Kidney (tissue), 14 donors: ENCODE measurements around the gene MYT1. TPM values are rescaled to one million over a fixed set of nuclear protein-coding genes. Genes with fewer than 3 reads are reported as not detected.

Experiments
- DNase-seq, 5 donors: peaks; one replicate each; pipeline ENCODE4 v3.0.0-alpha.2; 2013 to 2020
- FAIRE-seq: peaks from 2 replicates; lab custom pipeline; 2012; peaks lifted over from hg19 to GRCh38; lab: Jason Lieb, UNC
- H3K27ac ChIP-seq, 2 donors: one replicate each; pipeline ENCODE4 v1.7.0; 2013; ENCODE audit warnings: low read depth in 2 of 2, low read length in 2 of 2, inconsistent platforms in 1 of 2
- H3K27me3 ChIP-seq: one replicate; pipeline ENCODE4 v1.7.1; 2013; ENCODE audit warnings: low read length, inconsistent platforms; ENCODE audit not compliant: control insufficient read depth, insufficient read depth
- H3K36me3 ChIP-seq, 3 donors: one replicate each; pipeline versions ENCODE4 v1.7.0 to v1.7.1; 2013; ENCODE audit warnings: low read length in 3 of 3, control low read depth in 1 of 3, inconsistent platforms in 1 of 3; ENCODE audit not compliant: insufficient read depth in 3 of 3, control insufficient read depth in 2 of 3
- H3K4me1 ChIP-seq, 3 donors: one replicate each; pipeline versions ENCODE4 v1.7.0 to v1.7.1; 2013; ENCODE audit warnings: low read length in 3 of 3, inconsistent platforms in 1 of 3, low read depth in 1 of 3; ENCODE audit not compliant: control insufficient read depth in 2 of 3, insufficient read depth in 2 of 3
- H3K4me3 ChIP-seq, 3 donors: one replicate each; pipeline versions ENCODE4 v1.7.0 to v1.8.1; 2013; ENCODE audit warnings: low read length in 3 of 3, control low read depth in 1 of 3, inconsistent platforms in 1 of 3
- H3K9ac ChIP-seq, 3 donors: one replicate each; pipeline versions ENCODE4 v1.7.0 to v1.7.1; 2013; ENCODE audit warnings: low read length in 3 of 3, control low read depth in 1 of 3, inconsistent platforms in 1 of 3
- H3K9me3 ChIP-seq, 3 donors: one replicate each; pipeline versions ENCODE4 v1.7.0 to v1.7.1; 2013; ENCODE audit warnings: low read length in 3 of 3, control low read depth in 1 of 3, inconsistent platforms in 1 of 3; ENCODE audit not compliant: control insufficient read depth in 2 of 3, insufficient read depth in 1 of 3
- intact Hi-C: fragments of 100-400 bp; cut with DNase I; formaldehyde crosslinking; loops from one replicate; pipeline ENCODE4 v1.11.1; 2022
- polyA plus RNA-seq: library from polyadenylated mRNA; stranded (reverse); fragments of 350-450 nt; fragmentation: Illumina TruSeq; extraction: RNeasy Lipid Tissue Mini Kit (QIAGEN cat#74804); gene quantifications from one replicate; pipeline ENCODE4 v1.2.3, GENCODE V29; 2014; ENCODE audit warnings: low read depth, low replicate concordance; ENCODE audit not compliant: insufficient read depth
- total RNA-seq: library from RNA; stranded (reverse); fragmentation: NEBNext Ultra II Directional; extraction: Animal tissue kit (Norgen Biotek cat#: 25700); gene quantifications from one replicate; pipeline ENCODE4 v1.2.1, GENCODE V29; 2021
- TF ChIP-seq, protein P1 (sequence below): IDR thresholded peaks from 3 replicates; pipeline ENCODE4 v1.5.1; 2012; ENCODE audit warnings: mild to moderate bottlenecking, moderate library complexity, borderline replicate concordance; ENCODE audit not compliant: insufficient read depth; ENCODE audit errors: extremely low read depth
- donor health status: control.
- donor health status: control.
- donor health status: control.
- donor health status: control.
- donor health status: control.
- donor health status: DM: yes; HTN: yes; CAD: no.
- donor health status: Normal renal cell carcinoma (clear cell type).

The MYT1 gene
- total and polyA plus RNA-seq, 2 donors from 2014 or later, result not detected

DNA sequence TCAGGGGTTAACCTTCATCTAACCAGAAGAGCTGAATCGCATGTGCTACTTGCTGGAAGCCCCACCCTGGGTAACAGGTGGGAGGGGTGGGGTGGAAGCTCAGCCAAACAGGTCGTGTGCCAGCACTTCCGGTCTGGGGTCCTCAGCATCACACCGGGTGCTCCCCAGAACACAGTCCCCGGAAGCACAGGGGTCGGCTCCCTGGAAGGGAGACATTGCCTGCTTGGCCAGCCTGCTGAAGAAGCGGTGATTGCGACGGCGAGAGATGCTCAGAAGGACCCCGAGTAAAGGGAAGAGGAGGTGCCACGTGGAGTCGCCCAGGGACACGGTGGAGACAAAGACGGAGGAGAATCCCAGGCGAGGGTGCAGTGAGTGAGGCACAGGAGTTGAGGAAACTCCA, 36.5 kb downstream of the MYT1 start:
- Histone ChIP-seq H3K4me1 (no peaks in the 10 kb centered on the region), H3K9me3 (no peaks in the 10 kb centered on the region), H3K27ac (no peak overlapping the region), H3K36me3 (no peaks in the 10 kb centered on the region), H3K27me3 (no peaks in the 10 kb centered on the region), H3K4me3 (no peak overlapping the region), H3K9ac (no peak overlapping the region)
- FAIRE-seq (no peak), DNase-seq (no peak)
- TF ChIP-seq, protein P1, sequence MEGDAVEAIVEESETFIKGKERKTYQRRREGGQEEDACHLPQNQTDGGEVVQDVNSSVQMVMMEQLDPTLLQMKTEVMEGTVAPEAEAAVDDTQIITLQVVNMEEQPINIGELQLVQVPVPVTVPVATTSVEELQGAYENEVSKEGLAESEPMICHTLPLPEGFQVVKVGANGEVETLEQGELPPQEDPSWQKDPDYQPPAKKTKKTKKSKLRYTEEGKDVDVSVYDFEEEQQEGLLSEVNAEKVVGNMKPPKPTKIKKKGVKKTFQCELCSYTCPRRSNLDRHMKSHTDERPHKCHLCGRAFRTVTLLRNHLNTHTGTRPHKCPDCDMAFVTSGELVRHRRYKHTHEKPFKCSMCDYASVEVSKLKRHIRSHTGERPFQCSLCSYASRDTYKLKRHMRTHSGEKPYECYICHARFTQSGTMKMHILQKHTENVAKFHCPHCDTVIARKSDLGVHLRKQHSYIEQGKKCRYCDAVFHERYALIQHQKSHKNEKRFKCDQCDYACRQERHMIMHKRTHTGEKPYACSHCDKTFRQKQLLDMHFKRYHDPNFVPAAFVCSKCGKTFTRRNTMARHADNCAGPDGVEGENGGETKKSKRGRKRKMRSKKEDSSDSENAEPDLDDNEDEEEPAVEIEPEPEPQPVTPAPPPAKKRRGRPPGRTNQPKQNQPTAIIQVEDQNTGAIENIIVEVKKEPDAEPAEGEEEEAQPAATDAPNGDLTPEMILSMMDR, result no peak
- intact Hi-C loops, result no loop called here

DNA sequence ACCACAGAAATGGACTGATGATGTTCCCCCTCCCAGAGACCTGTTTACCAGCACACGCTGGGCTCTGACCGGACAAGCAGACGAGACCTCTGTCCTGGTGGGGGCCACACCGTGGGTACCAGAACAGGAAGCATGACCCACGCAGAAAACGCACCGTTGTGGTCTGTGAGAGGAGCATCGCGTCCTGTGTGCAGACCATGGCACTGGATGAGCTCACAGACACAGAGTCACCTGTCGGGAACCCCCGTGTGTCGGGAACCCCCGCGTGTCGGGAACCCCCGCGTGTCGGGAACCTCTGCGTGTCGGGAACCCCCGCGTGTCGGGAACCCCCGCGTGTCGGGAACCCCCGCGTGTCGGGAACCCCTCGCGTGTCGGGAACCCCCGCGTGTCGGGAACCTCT, 37.4 kb downstream of the MYT1 start:
- no peak overlapping the region for H3K9ac ChIP-seq
- H3K4me1 ChIP-seq, result no peaks in the 10 kb centered on the region
- no peaks in the 10 kb centered on the region for H3K9me3 ChIP-seq
- intact Hi-C loops, result no loop called here
- no peaks in the 10 kb centered on the region for H3K36me3 ChIP-seq
- no peak overlapping the region for H3K4me3 ChIP-seq
- TF ChIP-seq, protein P1, result no peak
- H3K27me3 ChIP-seq, result no peaks in the 10 kb centered on the region
- FAIRE-seq (no peak), DNase-seq (no peak)
- no peak overlapping the region for H3K27ac ChIP-seq

DNA sequence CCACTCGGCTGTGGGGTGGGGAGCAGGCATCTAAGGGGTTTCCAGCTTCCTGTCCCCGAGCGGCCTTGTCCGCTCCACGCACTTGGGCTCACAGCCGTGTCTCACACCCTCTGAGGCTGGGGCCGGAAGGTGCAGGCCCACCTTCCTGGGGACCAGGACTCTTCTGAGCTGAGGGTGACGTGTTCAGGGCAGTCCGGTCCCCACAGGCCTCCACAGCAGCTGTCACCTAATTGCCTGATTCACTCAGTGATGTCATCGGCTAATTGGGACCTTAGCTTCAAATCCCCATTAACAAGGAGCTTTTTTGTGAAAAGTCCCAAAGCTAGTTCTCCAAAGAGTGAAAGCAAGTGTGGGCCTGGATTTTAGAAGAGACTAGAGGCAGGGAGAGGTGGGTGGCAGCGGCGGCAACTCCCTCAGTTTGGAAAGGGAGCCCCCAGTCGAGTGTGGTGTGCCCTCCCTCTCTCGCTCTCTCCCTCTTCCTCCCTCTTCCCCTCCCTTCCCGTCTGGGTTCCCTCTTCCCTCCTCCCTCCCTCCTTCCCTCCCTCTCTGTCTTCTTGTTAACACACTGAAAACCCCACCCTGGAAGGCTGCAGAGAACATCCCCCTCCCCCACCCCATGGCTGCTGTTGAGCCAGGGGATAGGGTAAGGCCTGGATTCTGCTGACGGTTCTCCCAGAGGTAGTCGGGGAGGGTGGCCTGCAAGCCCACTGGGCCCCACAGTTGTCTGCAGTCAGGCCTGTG, 39.0 kb downstream of the MYT1 start:
- Histone ChIP-seq H3K9me3 (no peaks in the 10 kb centered on the region), H3K9ac (no peak overlapping the region), H3K36me3 (no peaks in the 10 kb centered on the region), H3K4me1 (no peaks in the 10 kb centered on the region), H3K27ac (no peak overlapping the region), H3K27me3 (no peaks in the 10 kb centered on the region), H3K4me3 (no peak overlapping the region)
- DNase-seq (no peak), FAIRE-seq (no peak)
- intact Hi-C loops, result no loop called here
- TF ChIP-seq, protein P1, result no peak
